Activated T-helper 1 cell treated with Interleukin-2 at 50 U/mL for 16 hours (primary cell): Measurements from ENCODE around the gene VKORC1L1.
"Not testable (repeated sequence)": the region's sequence is repeated elsewhere in the genome, so short reads cannot be mapped to it uniquely, and the experiment has no call there.

Experiments used
- DNase-seq: peaks from one replicate; pipeline ENCODE4 v3.0.0-alpha.2; 2020; ENCODE audit warnings: low read depth

The VKORC1L1 gene

DNA sequence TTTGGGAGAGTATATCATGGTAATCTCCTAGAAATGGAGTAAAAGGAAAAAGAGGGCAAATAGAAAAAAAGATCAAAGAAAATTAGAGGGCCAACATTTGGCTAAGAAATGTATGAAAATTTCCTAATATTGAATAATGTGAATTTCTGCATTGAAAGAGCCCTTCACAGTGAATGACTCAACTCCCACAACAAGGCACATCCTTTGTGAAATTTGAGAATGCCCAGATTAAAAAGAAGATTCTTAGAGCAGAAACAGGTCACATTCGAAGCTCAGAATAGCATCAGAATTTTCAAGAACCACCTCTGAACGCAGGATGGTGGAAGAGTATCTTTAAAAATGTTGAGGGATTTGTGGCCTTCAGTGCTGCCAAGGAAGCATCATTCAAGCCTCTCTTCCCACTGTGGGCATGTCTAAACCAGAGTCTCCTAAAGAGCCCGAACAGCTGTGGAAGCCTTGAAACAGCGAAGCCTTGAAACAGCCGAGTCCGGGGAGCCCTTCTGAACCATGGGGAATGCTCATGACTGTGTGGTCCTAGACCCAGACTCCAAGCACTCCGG is 65.5 kb downstream of the VKORC1L1 start:
- DNase-seq, result no peak

DNA sequence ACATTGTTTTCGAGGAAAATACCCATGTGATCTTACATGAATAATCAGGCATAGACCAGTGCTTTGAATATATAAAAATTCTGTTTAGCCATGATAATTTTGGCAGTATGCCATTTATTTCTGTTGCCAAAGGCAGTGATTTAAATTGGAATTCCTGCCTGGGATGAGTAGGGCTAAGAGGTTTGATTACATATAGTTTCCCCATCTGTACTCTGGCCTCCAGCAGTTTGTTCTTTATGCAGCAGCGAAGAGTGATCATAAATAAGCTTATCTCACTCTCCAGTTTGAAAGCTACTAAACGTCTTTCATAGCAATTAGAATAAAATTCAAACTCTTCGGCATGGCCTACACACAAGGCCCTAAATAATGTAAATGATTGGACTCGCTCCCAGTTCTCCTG is 72.9 kb downstream of the VKORC1L1 start:
- DNase-seq, result not testable (repeated sequence)

DNA sequence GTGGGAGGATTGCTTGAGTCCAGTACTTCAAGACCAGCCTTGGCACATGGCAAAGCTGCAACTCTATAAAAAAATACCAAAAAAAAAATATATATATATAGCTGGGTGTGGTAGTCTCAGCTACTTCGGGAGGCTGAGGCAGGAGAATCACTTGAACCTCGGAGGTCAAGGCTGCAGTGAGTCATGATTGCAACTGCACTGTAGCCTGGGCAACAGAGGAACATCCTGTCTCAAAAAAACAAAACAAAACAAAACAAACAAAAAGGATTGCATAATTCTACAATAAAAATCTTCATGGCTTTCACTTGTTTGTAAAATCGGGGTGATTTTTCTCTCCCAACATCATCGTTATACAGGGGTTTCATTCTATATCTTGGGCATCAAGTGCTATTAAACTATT is 74.0 kb downstream of the VKORC1L1 start:
- no peak for DNase-seq

DNA sequence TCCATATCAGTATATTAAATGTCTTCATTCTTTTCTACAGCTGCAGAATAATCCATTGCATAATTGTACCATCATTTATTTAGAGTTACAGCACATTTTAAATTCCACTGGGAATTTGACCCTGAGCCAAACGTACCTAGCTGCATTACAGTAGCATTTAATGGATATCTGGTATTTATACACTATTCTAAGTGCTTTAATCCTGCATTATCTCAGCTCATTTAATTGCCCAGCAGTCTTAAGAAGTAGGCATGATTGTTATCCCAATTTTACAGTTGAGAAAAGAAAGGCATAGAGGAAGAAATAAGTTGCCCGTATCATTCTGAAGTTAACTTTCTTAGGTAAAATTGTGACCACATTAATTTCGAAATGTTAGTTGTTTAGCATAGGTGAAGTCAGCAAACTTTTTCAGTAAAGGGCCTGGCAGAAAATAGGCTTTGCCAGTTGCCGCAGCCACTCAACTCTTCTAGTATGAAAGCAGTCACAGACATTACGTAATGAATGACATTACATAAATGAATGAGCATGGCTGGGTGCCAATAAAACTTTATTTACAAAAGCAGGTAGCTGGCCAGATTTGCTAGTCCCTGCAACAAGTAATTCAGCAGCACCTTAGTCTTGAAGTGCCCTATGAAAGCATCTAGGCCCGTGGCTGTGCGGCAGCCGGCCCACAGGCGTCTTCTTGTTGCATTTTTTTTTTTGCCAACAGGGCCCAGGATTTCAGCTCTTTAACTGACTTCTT is 79.1 kb downstream of the VKORC1L1 start:
- DNase-seq, result no peak

DNA sequence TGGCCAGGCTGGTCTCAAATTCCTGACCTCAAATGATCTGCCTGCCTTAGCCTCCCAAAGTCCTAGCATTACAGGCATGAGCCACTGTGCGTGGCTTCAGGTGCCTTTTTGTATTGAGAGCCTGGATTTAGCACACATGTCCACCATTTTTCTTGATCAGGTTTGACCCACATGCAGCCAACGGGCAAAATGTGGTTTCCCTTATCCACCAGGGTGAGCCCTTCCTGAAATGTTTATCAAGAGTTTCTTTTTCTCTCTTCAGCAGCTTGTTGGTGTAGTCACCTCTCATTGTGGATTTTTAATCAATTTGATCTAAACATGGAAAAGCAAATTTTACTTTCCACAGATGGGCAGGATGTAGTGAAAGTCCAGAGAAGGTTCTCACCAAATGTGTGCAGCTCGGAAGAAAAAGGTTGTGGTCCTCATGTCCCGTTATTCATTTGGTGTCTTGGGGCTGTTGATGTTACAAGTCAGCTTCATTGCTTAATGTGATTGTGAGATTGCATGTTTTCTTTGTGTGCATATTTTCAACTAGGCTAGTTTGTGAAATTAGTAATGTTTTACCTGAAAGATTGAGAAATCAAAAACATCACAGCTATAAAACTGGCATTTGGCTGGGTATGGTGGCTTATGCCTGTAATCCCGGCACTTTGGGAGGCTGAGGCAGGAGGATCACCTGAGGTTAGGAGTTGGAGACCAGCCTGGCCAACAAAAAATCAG is 80.3 kb downstream of the VKORC1L1 start:
- no peak for DNase-seq

DNA sequence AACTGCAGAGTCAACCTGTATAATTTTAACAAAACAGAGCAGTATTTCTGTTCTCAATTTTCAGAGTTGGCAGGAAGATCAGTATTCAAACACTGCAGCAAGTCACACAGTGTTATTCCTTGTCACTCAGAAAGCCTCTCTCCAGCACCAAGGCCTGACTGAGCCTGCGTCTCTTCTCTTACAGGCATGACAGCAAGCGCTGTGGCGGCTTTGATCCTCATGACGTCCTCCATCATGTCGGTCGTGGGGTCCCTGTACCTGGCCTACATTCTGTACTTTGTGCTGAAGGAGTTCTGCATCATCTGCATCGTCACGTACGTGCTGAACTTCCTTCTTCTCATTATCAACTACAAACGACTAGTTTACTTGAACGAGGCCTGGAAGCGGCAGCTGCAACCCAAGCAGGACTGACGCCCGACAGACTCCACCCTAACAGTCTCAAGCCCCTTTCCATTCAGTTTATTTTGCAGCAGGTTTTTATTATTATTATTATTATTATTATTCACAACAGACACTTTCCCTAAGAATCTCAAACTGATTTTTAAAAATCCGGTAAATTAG is 81.1 kb downstream of the VKORC1L1 start:
- no peak for DNase-seq

DNA sequence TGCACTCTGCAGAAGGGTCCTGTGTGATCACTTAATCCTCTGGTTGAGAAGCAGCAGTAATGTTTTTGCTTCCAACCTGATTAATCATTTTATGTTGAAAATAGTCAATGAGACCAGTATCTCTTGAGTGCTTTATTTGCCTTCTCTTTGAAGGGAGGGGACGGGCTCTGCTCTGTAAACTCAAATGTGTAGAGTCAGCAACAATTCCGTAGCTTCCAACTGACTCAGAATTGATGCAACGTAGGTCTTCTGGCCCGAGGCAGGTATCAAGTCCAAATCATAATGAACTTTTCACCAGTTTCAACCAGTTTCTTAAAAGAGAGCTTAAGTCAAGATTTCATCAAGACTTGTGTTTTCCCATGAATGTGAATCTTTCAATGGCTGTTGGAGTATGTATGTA is 82.8 kb downstream of the VKORC1L1 start:
- DNase-seq, result no peak

DNA sequence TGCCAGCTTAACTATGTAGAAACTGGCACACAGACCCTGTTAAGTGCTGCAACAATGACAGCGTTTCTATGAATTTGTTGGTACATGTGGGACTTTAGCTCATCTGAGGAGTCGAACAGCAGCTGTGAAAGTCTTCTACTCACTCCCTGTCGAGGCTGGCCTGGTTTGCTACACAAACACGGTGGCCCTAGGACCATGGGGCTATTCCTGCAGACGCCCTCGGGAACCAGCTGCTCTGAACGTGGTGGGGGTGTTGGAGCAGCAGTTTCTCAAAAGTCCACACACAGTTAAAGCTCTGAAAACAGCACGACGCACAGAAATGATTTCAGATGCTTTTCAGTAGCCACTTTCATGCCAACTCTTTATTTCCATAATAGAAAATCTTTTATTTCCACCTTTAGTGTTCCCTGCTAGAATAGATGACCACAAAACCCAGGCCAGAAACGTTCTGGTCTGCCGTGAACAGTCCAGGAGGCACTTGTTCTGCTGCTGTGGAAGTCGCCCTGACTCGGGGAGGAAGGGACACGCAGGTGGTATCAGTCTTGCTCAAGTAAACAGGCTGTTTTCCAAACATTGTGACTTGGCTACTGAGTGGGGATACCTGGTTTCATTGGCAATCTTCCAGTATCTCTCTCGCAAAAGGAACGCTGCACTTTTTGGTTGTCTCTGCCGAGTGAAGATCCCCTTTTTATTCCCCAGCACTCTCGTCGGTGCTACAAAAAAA is 87.6 kb downstream of the VKORC1L1 start:
- no peak for DNase-seq

DNA sequence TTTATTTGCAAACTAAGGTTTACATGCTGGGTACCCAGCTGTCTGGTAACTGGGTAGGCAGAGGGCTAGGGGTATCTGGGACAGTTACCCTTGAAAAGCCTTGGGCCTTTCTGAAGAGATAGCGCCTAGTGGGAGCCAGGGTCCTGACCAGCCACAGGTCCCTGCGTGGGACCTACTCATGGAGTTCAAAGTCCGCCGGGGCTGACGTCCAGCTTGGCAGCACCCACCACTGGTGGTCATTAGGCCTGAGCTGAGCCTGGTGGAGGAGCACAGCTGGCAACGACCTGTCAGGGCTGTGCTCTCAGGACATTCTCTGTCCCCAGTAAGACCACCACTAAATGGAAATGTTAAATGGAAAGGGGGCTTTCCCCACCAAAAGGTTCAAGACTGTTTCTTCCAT is 89.2 kb downstream of the VKORC1L1 start:
- DNase-seq, result no peak

DNA sequence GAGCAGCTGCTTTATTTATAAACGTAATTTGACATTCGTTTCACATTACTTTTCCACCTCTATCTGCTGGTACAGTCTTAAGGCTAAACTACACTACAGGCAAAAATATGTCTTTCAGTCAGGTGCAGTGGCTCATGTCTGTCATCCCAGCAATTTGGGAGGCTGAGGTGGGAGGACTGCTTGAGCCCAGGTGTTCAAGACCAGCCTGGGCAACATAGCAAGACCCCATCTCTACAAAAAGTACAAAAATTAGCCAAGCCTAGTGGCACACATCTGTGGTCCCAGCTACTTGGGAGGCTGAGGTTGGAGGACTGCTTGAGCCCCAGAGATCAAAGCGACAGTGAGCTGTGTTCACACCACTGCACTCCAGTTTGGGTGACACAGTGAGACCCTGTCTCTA is 91.8 kb downstream of the VKORC1L1 start:
- not testable (repeated sequence) for DNase-seq

DNA sequence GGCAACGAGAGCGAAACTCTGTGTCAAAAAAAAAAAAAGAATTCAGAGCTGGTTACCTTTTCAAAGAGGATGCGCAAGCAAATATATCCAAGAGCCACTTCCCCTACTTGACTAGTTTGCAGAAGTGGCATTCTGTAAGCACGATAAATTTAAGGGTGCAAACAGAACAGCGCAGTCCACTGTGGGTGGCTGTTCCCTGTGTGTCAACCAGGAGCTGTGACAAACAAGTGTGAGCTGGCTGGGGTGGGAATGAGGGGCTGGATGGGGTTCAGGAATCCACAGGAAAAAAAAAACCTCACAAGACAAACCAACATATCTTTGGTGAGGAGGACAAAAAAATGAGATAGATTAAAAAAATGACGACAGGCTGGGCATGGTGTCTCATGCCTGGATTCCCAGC is 93.3 kb downstream of the VKORC1L1 start:
- DNase-seq, result no peak

DNA sequence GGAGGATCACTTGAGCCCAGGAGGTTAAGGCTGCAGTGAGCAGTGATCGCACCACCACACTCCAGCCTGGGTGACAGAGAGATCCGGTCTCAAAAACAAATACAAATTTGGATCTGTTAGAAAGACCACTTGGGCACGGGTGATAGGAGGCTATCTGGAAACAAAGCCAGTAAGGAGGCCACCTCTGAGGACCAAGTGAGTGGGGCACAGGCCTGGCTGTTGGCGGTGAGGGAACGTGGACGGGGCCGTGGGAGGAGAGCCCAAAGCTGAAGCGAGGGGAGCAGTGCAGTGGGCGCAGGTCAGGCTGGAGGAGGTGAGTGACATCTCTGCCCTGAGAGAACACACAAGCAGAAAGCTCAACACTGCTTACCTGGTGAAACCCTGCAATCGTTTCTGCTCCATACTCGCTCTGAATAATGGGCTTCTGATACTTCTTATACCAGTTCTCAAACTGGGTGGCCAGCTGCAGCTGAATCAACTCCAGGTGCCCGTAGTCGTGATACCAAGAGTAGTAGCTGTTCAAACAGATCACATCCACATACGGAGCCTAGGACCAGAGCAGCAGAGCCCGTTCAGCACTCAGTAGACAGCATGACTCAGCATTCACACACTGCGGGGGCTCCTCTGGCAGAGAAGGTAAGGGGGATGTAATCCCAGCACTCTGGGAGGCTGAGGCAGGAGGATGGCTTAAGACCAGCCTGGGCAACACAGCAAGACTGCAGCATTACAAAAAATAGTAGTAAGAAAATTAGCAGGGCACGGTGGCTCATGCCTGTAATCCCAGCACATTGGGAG is 94.7 kb downstream of the VKORC1L1 start:
- DNase-seq, result no peak

DNA sequence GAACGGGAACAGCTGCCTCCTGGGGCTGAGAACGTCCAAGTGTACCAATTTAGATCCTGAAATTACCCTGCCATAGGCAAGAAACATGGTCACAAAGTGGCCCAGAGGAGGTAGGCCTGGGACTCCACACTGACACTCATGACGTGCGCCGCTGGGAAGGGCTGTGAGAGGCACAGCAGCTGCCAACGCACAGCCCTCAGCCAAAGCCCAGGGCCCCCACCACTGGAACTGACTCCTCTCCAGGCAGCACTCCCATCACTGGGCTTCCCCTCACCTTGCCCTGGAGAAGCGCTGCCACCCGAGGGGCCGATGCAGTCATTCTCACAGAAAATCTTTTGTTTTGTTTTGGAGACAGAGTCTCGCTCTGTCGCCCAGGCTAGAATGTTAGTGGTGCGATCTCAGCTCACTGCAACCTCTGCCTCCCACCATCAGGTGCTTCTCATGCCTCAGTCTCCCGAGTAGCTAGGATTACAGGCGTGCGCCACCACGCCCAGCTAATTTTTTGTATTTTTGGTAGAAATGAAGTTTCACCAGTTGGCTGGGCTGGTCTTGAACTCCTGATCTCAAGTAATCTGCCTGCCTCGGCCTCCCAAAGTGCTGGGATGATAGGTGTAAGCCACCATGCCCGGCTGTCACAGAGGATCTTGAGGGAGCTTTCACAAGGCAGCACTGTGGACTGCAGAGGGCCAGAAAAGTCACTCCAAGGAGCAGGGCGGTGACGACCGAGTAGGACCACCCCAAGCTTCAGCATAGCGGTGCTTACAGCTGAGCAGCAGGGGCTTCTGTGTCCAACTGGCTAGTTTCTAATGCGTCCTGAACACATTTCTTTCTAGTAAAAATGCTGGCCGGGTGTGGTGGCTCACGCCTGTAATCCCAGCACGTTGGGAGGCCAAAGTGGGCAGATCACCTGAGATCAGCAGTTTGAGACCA is 95.6 kb downstream of the VKORC1L1 start:
- DNase-seq, result no peak

DNA sequence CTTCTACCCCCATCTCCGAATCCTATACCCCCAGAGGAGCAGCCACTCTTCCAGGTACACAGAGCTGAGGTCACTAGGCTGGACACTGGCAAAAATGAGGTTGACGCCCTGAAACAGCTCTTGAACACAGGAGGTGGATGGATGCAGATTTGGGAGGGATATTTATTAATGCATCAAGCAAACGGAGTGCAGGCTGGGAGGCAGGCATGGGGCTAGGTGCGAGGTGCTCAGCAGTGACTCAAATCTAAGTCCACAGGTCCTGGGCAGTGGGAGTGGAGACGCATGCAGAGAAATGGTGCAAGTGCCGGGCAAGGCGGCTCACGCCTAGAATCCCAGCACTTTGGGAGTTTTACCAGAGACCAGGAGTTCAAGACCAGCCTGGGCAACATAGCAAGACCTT is 98.1 kb downstream of the VKORC1L1 start:
- no peak for DNase-seq

DNA sequence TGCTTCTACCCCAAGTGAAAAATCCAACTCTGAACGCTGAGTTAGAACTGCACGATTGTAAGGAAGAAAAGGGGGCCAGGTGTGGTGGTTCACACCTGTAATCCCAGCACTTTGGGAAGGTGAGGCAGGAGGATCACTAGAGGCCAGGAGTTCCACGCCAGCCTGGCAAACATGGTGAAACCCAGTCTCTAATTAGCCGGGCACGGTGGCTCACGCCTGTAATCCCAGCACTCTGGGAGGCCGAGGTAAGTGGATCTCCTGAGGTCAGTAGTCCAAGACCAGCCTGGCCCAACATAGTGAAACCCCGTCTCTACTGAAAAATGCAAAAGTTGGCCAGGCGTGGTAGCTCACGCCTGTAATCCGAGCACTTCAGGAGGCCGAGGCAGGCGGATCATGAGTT is 100.1 kb downstream of the VKORC1L1 start:
- DNase-seq, result no peak

DNA sequence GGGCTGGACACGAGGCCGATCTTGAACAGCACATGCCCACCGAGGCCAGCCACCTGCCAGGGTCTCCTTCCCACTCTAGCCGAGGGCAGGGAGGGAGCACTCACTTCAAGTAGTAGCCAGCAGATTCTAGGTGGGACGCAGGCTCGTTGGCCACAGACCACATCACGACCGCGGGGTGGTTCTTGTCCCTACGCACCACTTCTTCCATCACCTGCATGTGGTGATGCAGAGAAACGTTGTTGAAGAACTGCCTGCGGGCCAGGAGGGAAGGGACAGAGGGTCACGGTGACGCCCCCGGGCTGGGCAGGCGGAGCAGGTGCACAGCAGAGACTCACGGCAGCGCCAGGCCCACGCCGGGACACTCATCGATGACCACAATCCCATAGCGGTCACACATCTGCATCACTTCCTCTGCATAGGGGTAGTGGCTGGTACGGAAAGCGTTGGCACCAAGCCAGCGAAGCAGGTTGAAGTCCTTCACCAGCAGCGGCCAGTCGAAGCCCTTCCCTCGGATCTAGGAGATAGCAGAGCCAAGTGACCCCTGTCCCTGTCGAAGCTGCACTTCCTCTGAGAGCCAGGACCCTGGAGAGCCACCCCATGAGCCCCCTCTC is 101.4 kb downstream of the VKORC1L1 start:
- DNase-seq, result no peak

DNA sequence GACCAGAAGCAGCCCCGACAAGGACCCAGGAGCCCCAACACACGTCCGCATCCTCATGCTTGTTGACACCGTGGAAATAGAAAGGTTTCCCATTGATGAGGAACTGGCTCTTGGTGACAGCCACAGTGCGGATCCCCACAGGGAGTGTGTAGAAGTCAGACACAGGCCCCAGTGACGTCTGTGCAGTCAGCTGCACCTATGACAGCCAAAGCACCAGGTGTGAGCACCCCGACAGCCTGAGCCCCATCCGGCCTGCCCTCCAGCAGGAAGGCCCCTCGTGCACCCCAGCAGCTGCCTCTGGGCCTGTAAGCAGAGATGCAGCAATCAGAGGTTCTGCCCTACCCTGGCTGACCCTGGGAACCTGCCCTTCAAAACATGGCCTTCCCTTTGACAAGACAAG is 102.0 kb downstream of the VKORC1L1 start:
- DNase-seq, result no peak

DNA sequence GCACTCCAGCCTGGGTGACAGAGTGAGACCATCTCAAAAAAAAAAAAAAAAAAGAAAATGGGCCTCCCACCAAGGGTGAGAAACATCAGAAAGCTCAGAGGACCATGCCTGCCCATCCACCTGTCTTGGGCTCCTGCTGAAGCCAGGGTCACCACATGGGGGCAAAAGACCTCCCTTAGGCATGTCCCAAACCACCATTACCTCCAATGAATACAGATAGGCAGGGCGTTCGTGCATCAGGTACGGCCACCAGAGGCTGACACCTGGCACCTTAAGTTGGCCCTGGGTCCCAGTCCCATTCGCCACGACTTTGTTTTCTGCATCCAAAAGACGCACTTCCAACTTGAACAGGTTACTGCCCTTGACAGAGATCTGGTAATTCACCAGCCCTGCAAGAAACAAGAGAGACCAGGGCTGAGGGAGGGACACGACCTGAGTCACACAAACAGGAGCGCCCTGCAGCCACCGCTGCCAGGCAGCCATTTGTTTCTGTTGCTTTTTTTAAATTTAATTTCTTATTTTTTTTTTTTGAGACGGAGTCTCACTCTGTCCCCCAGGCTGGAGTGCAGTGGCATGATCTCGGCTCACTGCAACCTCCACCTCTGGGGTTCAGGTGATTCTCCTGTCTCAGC is 103.1 kb downstream of the VKORC1L1 start:
- DNase-seq, result no peak

DNA sequence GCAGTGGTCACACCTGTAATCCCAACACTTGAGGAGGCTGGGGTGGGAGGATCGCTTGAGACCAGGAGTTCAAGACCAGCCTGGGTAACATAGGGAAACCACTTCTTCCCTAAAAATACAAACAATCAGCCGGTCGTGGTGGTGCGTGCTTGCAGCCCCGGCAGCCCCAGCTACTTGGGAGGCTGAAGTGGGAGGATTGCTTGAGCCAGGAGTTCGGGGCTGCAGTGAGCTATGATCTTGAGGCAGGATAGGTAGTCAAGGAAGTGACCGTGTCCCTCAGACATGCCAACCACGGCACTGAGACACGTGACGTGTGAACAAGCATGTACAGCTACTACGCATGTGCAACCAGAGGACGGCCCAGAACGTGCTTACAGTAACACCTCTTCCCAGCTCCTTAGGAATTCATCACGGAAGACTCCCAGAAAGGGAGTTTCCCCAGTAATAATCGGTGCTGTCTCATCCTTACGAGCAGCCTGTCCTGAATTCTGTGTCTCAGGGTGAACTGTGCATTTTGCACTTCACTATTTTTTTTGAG is 103.9 kb downstream of the VKORC1L1 start:
- DNase-seq, result no peak
